K562 (cell line): ENCODE results near the gene MYO10. TPM values are rescaled to one million over a fixed set of nuclear protein-coding genes. Genes with fewer than 3 reads are reported as not detected.
A peak's percentile ranks its signal among the peaks of the same experiment; 100 is the strongest.

Experiments used
- ATAC-seq: fragments of 200-7000 bp; cut with Tn5 transposase; 3 replicates; pipeline ENCODE4 v1.9.1; 2020; ENCODE audit warnings: moderate library complexity
- BruUV-seq: library from RNA; stranded (reverse); fragments of 400-500 nt; replicated peaks from 2 replicates; lab custom pipeline; 2021; lab: Mats Ljungman, UMichigan
- CTCF ChIA-PET: fragments of 300-600 bp; formaldehyde crosslinking; extraction: SDS; loops from one replicate; lab custom pipeline; 2021; ENCODE audit warnings: low intra/inter-chr PET ratio; lab: Yijun Ruan, JAX
- POLR2A ChIA-PET: fragments of 300-600, 350-650 bp; sonication (Branson Sonifier 250); formaldehyde crosslinking; extraction: SDS; loops from one replicate; lab custom pipeline; 2021; ENCODE audit warnings: antibody characterized with exemption, inconsistent platforms; lab: Yijun Ruan, JAX
- DNase-seq, 4 experiments: peaks; one replicate each; pipeline versions ENCODE4 v3.0.0 to v3.0.0-alpha.2; 2011 to 2018; ENCODE audit warnings: low spot score in 3 of 4, mixed read lengths in 3 of 4; ENCODE audit errors: extremely low read depth in 1 of 4
- FAIRE-seq: peaks from 2 replicates; lab custom pipeline; 2011; peaks lifted over from hg19 to GRCh38; lab: Jason Lieb, UNC
- H2AFZ ChIP-seq: 2 replicates; pipeline ENCODE4 v1.6.0; 2011; ENCODE audit warnings: low read depth, low read length, control low read depth, inconsistent platforms
- H3K27ac ChIP-seq: fragments of 200-600 bp; 3 replicates; pipeline ENCODE4 v1.8.0; 2011; ENCODE audit warnings: low read depth, mild to moderate bottlenecking, control low read depth, inconsistent platforms, low read length, moderate library complexity, mixed read lengths; ENCODE audit errors: extremely low read depth
- H3K27me3 ChIP-seq, 2 experiments: fragments of 300-600 bp in 1 of 2; 2 replicates in 1 of 2; 3 replicates in 1 of 2; pipeline versions ENCODE4 v1.6.0 to v1.8.0; 2011; ENCODE audit warnings: inconsistent platforms in 2 of 2, low read length in 2 of 2, mild to moderate bottlenecking in 1 of 2, mixed read lengths in 1 of 2, moderate library complexity in 1 of 2; ENCODE audit not compliant: control insufficient read depth in 2 of 2, insufficient read depth in 2 of 2
- H3K36me3 ChIP-seq: fragments of 300-600 bp; 3 replicates; pipeline ENCODE4 v1.8.0; 2011; ENCODE audit warnings: mild to moderate bottlenecking, low read length, inconsistent platforms; ENCODE audit not compliant: control insufficient read depth, insufficient read depth
- H3K4me1 ChIP-seq, 2 experiments: fragments of 200-600 bp in 1 of 2; replicated peaks in 1 of 2; 2 replicates in 1 of 2; 3 replicates in 1 of 2; pipeline versions ENCODE4 v1.5.1 to v1.8.0; 2011; ENCODE audit warnings: inconsistent platforms in 2 of 2, low read length in 2 of 2, mild to moderate bottlenecking in 1 of 2, mixed read lengths in 1 of 2, moderate library complexity in 1 of 2; ENCODE audit not compliant: control insufficient read depth in 2 of 2, insufficient read depth in 2 of 2
- H3K4me2 ChIP-seq: 2 replicates; pipeline ENCODE4 v1.6.1; 2011; ENCODE audit warnings: low read length, control low read depth, inconsistent platforms, mixed read lengths; ENCODE audit not compliant: insufficient read depth
- H3K4me3 ChIP-seq: fragments of 200-600 bp; sonication (generic), shearing (Covaris generic); 2 replicates; pipeline ENCODE4 v1.5.1; 2016; ENCODE audit warnings: control low read depth, inconsistent platforms
- H3K79me2 ChIP-seq: fragments of 200-600 bp; 3 replicates; pipeline ENCODE4 v1.8.0; 2011; ENCODE audit warnings: low read length, inconsistent platforms; ENCODE audit not compliant: control insufficient read depth, insufficient read depth
- H3K9ac ChIP-seq, 2 experiments: 2 replicates each; pipeline versions ENCODE4 v1.6.0 to v1.6.1; 2011; ENCODE audit warnings: low read depth in 2 of 2, low read length in 2 of 2, control low read depth in 1 of 2, inconsistent platforms in 1 of 2, mild to moderate bottlenecking in 1 of 2, mixed read lengths in 1 of 2; ENCODE audit not compliant: insufficient read depth in 1 of 2
- H3K9me1 ChIP-seq: one replicate; pipeline ENCODE4 v1.6.0; 2011; ENCODE audit warnings: inconsistent platforms, mild to moderate bottlenecking, low read length, moderate library complexity; ENCODE audit not compliant: control insufficient read depth, insufficient read depth
- H3K9me3 ChIP-seq: replicated peaks from 2 replicates; pipeline ENCODE4 v1.5.1; 2011; ENCODE audit warnings: low read depth, low read length, inconsistent platforms; ENCODE audit not compliant: control insufficient read depth, insufficient read depth
- H4K20me1 ChIP-seq: replicated peaks from 2 replicates; pipeline ENCODE4 v1.6.1; 2011; ENCODE audit warnings: low read length, inconsistent platforms, mixed read lengths; ENCODE audit not compliant: control insufficient read depth, insufficient read depth
- HDGF ChIP-seq: fragments of 450-650 bp; IDR thresholded peaks from 2 replicates; pipeline ENCODE4 v1.6.1; 2016
- IFI16 ChIP-seq: fragments of 250-450 bp; sonication (Bioruptor Pico); IDR thresholded peaks from 2 replicates; pipeline ENCODE4 v2.1.2; 2022; ENCODE audit warnings: mild to moderate bottlenecking, inconsistent platforms
- MAFG ChIP-seq: fragments of 450-650 bp; conservative IDR thresholded peaks from 2 replicates; pipeline ENCODE4 v1.6.1; 2016; ENCODE audit warnings: missing genetic modification characterization, missing compliant biosample characterization
- NFE2 ChIP-seq: IDR thresholded peaks from 2 replicates; pipeline ENCODE4 v1.6.1; 2014; ENCODE audit warnings: antibody characterized with exemption, low read depth
- RFX5 ChIP-seq: IDR thresholded peaks from 2 replicates; pipeline ENCODE4 v1.6.1; 2011; ENCODE audit warnings: low read depth, mild to moderate bottlenecking, improper control_type of control experiment, low read length
- WGBS: fragments of 100-300 bp; shearing (Covaris generic); methylation state at CpG from one replicate; pipeline ENCODE4 v1.1.6; 2016; ENCODE audit warnings: low coverage, mixed read lengths; ENCODE audit not compliant: insufficient coverage; ENCODE audit errors: missing lambda C conversion rate; 5-methylcytosine and 5-hydroxymethylcytosine counted together
- in situ Hi-C: fragments of 300-500 bp; cut with MboI; formaldehyde crosslinking; loops from 4 replicates; pipeline ENCODE4 v1.15.0; 2018; ENCODE audit warnings: inconsistent platforms, mixed read lengths
- intact Hi-C: fragments of 100-400 bp; cut with micrococcal nuclease; formaldehyde crosslinking; loops from 2 replicates; pipeline ENCODE4 v1.14.2; 2022
- polyA plus RNA-seq, 8 experiments: library from polyadenylated mRNA; depleted of rRNA in 4 of 8; stranded (reverse) in 5 of 8; unstranded in 3 of 8; fragments of >200 nt; fragmentation: Nextera tagmentation in 2 of 8; fragmentation: Illumina TruSeq in 1 of 8; extraction: Ambion mirVana in 2 of 8; extraction: Trizol in 1 of 8; gene quantifications; 2 replicates each; pipeline versions ENCODE4 v1.2.1 to v1.2.3, GENCODE V29; 2011 to 2014; ENCODE audit warnings: inconsistent platforms in 1 of 8, missing spikeins in 1 of 8
- total RNA-seq, 7 experiments: library from RNA; depleted of rRNA in 6 of 7; stranded (reverse); fragments of >200 nt in 6 of 7; fragmentation: Illumina TruSeq in 2 of 7; extraction: Trizol in 2 of 7; gene quantifications; 2 replicates each; pipeline versions ENCODE4 v1.2.1 to v1.2.3, GENCODE V29; 2011 to 2021; ENCODE audit warnings: low replicate concordance in 1 of 7
- TF ChIP-seq, protein P1 (sequence below), 2 experiments: IDR thresholded peaks; 2 replicates each; pipeline ENCODE4 v1.6.1; 2011; ENCODE audit warnings: borderline replicate concordance in 1 of 2, control low read depth in 1 of 2, low read depth in 1 of 2, low read length in 1 of 2, mild to moderate bottlenecking in 1 of 2, mixed read lengths in 1 of 2, moderate library complexity in 1 of 2; ENCODE audit not compliant: insufficient read depth in 1 of 2, insufficient read length in 1 of 2, poor library complexity in 1 of 2, severe bottlenecking in 1 of 2; ENCODE audit errors: extremely low read depth in 1 of 2

MYO10 gene
- total and polyA plus RNA-seq, 9 of the 15 experiments (the other 6 are each of a cell fraction or from before 2014, with no cell fraction given), result 0.04 to 0.24 TPM; not detected in 7

DNA sequence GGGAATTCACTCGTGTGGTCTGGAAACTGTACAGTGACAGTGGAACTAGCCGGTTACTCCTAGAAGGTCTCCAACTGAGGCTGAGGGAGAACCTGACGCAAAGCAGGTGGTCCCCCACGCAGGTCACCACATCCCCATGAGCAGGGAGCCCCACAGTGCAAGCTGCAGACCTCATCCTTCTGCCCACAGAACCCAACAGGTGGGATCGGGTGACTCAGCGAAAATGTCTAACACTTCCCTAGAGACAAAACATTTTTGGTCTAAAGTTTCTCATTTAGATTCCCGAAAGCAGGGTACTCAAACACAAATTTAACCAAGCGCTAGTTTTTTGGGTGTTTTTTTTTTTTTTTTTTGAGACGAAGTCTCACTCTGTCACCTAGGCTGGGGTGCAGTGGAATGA is 256.9 kb downstream of the MYO10 start:
- in situ Hi-C loops, result no loop called here
- Histone ChIP-seq H4K20me1 (no peaks in the 10 kb centered on the region), H3K9me3 (no peaks in the 10 kb centered on the region), H3K4me2 (no peak overlapping the region), H3K27me3 (peaks cover 14 to 45% of the 10 kb centered on the region in 2 experiments; a peak in 4 of 5 replicates), H3K9ac (no peak overlapping the region), H3K36me3 (no peaks in the 10 kb centered on the region), H3K4me3 (no peak overlapping the region), H3K79me2 (no peaks in the 10 kb centered on the region), H3K4me1 (no peaks in the 10 kb centered on the region), H3K9me1 (no peaks in the 10 kb centered on the region), H2AFZ (no peak overlapping the region), H3K27ac (no peak overlapping the region)
- intact Hi-C loops, result no loop called here
- CTCF ChIA-PET, result no interaction called here
- no peak for DNase-seq
- no peak for ATAC-seq
- no peak for FAIRE-seq
- TF ChIP-seq NFE2 (0 out of 2 replicates have a peak, but pooled peaks have one; percentile 25), MAFG (tag) (peak; percentile 27; the same call in 1 of the 2 replicates)
- TF ChIP-seq, protein P1, sequence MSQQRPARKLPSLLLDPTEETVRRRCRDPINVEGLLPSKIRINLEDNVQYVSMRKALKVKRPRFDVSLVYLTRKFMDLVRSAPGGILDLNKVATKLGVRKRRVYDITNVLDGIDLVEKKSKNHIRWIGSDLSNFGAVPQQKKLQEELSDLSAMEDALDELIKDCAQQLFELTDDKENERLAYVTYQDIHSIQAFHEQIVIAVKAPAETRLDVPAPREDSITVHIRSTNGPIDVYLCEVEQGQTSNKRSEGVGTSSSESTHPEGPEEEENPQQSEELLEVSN (IDR thresholded peaks at IDR 0.05; ENCODE audit: borderline replicate concordance in 1 of 2, extremely low read depth in 1 of 2, insufficient read depth in 1 of 2, insufficient read length in 1 of 2, low read depth in 1 of 2, low read length in 1 of 2, poor library complexity in 1 of 2, severe bottlenecking in 1 of 2), result no peak
- POLR2A ChIA-PET, result no interaction called here
- no TSS peak for BruUV-seq
- under 1% methylated on average over 8 of the region's 9 CpGs for WGBS

DNA sequence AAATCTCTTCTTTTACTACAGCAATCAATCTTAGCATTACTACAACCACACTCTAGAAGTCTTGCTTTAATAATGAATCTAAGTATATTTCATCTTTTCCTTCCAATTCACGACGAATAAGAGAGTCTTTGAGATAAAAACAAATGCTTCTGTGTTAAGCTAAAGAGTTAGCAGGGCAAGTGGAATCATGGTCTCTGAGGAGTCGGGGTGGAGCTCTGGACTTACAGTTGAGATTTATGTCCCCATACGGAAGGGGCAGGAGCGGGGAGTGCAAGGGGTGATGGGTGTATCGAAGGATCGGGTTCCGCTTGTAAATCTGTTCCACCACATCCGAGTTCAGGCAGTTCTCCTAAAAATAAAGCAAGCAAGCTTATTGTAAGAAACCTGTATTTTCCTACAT is 260.3 kb downstream of the MYO10 start:
- H3K27me3 ChIP-seq, result peaks cover 19 to 53% of the 10 kb centered on the region in 2 experiments
- ChIA-PET POLR2A (interaction anchor here (1.1 to 1.5 kb wide), 2 partner anchors 9 to 43 kb away, joined by 3 to 5 read pairs; no protein-coding TSS in a partner anchor), CTCF (no interaction called here)
- ATAC-seq (no peak), DNase-seq (no peak), FAIRE-seq (no peak)
- no peak overlapping the region for H3K27ac ChIP-seq
- H3K4me2 ChIP-seq, result no peak overlapping the region
- H3K79me2 ChIP-seq, result no peaks in the 10 kb centered on the region
- in situ Hi-C loops, result no loop called here
- under 1% methylated on average over 9 of the region's 9 CpGs for WGBS
- no peaks in the 10 kb centered on the region for H3K4me1 ChIP-seq
- TF ChIP-seq HDGF, result no peak
- no peak for TF ChIP-seq IFI16 (CRISPR knock-in tag)
- TF ChIP-seq RFX5, result no peak
- H4K20me1 ChIP-seq, result no peaks in the 10 kb centered on the region
- no peaks in the 10 kb centered on the region for H3K9me1 ChIP-seq
- no peak overlapping the region for H3K4me3 ChIP-seq
- H2AFZ ChIP-seq, result no peak overlapping the region
- H3K9ac ChIP-seq, result no peak overlapping the region
- no peaks in the 10 kb centered on the region for H3K9me3 ChIP-seq
- intact Hi-C loops, result no loop called here
- BruUV-seq, result no TSS peak
- H3K36me3 ChIP-seq, result no peaks in the 10 kb centered on the region
